ENCODE measurements around the gene CD63. TPM values are rescaled to one million over a fixed set of nuclear protein-coding genes. Genes with fewer than 3 reads are reported as not detected.

CD63 gene
- total RNA-seq, 2 experiments from 2014 or later: 204 to 210 TPM

DNA sequence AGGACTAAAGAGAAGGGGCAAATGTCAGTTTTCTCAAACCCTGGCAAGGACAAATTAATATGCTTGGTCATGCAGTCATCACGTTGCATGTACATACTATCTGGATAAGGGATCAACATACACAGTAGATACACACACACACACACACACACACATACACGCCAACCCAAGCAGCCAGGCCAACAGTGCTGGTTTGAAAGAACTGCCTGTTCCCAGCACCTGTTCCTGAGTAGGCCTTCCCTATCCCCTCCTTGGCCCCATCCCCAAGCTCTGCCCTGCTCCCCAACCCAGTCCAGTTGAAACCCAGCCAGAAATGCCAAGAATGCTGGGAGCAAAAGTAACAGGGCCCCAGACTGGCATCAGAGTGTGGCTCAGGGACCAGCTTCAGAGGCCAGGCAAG, 25.5 kb downstream of the CD63 start:
- CTCF ChIA-PET: no interaction called here
- Mint-ChIP-seq H3K36me3 (no peaks in the 10 kb centered on the region), H3K4me1 (ENCODE audit: low read depth) (peaks cover 10% of the 10 kb centered on the region), H3K9me3 (no peaks in the 10 kb centered on the region), H3K27me3 (peaks cover 14% of the 10 kb centered on the region), H3K4me3 (no peak overlapping the region), H3K27ac (no peak overlapping the region)
- no peak for DNase-seq
- POLR2A ChIA-PET: no interaction called here
- intact Hi-C loops (cut with micrococcal nuclease): no loop called here

DNA sequence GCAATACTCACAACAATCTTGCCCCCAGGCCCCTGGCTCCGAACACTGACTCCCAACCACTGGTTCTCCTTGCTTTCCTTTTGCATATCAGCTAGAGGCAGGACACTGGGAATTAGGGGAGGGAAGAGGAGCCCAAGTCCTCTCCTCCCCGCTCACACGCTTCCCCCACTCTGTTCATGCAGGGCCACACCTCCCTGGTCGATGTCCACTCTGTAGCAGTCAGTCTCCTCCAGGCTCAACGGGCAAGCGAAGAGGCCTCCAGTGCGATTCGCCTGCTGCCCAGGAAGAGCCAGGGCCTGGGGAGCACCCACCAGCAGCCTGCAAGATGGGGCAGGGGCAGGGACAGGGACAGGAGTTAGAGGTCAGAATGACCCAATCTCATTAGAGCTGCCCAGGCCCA, 25.9 kb downstream of the CD63 start:
- H3K36me3 Mint-ChIP-seq: no peaks in the 10 kb centered on the region
- ChIA-PET POLR2A (no interaction called here), CTCF (no interaction called here)
- peaks cover 11% of the 10 kb centered on the region for H3K27me3 Mint-ChIP-seq
- peaks cover 7% of the 10 kb centered on the region for H3K4me1 Mint-ChIP-seq (ENCODE audit: low read depth)
- H3K9me3 Mint-ChIP-seq: no peaks in the 10 kb centered on the region
- intact Hi-C loops (cut with micrococcal nuclease): no loop called here
- no peak overlapping the region for H3K27ac Mint-ChIP-seq
- H3K4me3 Mint-ChIP-seq: no peak overlapping the region
- no peak for DNase-seq

DNA sequence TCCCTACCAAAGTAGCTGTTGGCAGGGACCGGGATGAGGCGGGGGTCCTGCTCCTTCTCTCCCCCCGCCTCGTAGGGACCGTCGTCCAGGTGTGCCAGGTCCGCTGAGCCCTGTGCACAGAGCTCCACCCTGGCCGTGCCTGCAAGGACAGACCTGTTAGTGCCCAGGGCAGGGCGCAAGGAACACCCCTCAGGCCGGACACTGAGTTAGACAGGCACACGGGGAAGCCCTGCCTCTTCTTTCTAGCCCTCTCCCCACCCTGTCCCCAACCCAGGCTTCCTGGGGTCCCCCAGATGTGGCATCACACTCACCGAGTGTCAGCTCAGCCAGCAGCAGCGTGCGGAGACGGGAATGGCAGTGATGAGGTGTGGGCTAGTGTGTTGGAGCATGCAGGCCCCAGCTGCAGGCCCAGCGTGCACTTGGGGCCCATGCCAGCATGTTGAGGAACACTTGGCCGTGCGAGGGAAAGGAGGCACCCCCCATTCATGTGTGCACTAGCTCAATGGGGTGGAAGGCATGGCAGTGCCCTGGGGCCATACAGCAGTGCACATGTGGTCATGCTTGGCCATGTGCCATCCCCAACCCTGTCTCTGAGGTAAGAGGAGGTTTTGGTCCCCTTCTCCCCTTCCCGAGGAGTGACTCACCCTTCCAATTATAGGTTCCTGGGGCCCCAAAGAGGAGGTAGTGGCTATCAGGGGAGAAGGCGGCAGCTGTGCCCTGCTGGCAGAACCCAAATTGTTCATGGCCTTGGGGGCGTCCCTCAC, 28.4 kb downstream of the CD63 start:
- H3K27me3 Mint-ChIP-seq: no peaks in the 10 kb centered on the region
- CTCF ChIA-PET: interaction anchor here (1.6 kb wide), 1 partner anchor 44 kb away, joined by 8 read pairs; no protein-coding TSS in a partner anchor
- H3K4me1 Mint-ChIP-seq (ENCODE audit: low read depth): no peaks in the 10 kb centered on the region
- H3K36me3 Mint-ChIP-seq: no peaks in the 10 kb centered on the region
- POLR2A ChIA-PET: no interaction called here
- intact Hi-C loops (cut with micrococcal nuclease): no loop called here
- no peaks in the 10 kb centered on the region for H3K9me3 Mint-ChIP-seq
- H3K4me3 Mint-ChIP-seq: no peak overlapping the region
- no peak overlapping the region for H3K27ac Mint-ChIP-seq
- DNase-seq: no peak

DNA sequence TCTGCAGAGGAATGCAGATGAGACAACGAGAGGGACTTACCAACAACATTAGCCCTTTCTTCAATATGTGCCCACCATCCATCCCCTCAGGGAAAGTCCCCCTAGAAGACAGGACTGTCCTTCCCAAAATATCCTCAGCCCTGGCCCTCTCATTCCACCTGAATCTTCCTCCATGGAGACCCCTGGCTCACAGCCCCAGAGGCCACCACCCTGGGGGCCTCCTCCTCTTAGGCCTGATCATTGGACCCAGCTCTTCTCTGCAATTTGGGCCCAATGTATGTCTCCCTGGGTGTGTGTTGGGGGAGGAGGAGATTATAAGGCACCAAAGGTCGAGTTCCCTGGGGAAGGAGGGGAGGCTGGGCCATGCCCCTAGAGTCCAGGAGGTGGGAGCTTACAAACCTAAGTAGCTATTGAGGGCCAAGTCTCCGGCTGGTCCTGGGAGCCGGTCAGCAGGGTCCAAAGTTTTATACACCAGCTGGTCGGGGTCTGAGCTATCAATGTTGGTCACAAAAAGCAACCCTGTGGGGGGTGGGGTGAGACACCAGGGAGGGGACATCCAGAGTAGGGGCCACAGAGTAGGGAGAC, 29.2 kb downstream of the CD63 start:
- no peak for DNase-seq
- no peaks in the 10 kb centered on the region for H3K27me3 Mint-ChIP-seq

DNA sequence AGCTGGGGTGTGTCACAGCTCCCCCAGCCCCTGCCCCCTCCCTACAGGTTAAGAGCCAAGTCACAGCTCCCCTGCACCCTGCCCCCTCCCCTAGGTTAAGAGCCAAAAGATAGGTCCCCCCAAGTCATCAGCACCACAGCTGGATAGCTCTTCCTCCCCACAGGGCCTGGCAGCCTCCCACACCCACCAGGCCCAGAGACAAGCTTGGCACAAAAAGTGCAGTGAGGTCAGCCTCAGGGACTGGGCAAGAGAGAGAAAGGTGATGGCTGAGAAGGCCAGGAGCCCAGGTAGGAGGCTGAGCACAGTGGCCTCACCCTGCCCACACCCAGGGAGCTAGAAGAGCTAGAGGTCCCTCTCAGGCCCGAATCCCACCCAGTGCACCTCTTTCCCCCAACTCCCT, 29.8 kb downstream of the CD63 start:
- intact Hi-C loops (cut with micrococcal nuclease): no loop called here
- Mint-ChIP-seq H3K4me3 (no peak overlapping the region), H3K36me3 (no peaks in the 10 kb centered on the region), H3K27ac (no peak overlapping the region), H3K9me3 (no peaks in the 10 kb centered on the region), H3K4me1 (ENCODE audit: low read depth) (no peaks in the 10 kb centered on the region), H3K27me3 (no peaks in the 10 kb centered on the region)
- ChIA-PET POLR2A (no interaction called here), CTCF (interaction anchor here (1.6 kb wide), 1 partner anchor 43 kb away, joined by 8 read pairs; no protein-coding TSS in a partner anchor)
- DNase-seq: no peak

More for the DNA sequence above, 29.2 kb downstream of the CD63 start:
- no peaks in the 10 kb centered on the region for H3K36me3 Mint-ChIP-seq
- intact Hi-C loops (cut with micrococcal nuclease): no loop called here
- no peak overlapping the region for H3K27ac Mint-ChIP-seq
- no peaks in the 10 kb centered on the region for H3K4me1 Mint-ChIP-seq (ENCODE audit: low read depth)
- ChIA-PET CTCF (interaction anchor here (1.6 kb wide), 1 partner anchor 44 kb away, joined by 8 read pairs; no protein-coding TSS in a partner anchor), POLR2A (no interaction called here)
- no peak overlapping the region for H3K4me3 Mint-ChIP-seq
- H3K9me3 Mint-ChIP-seq: no peaks in the 10 kb centered on the region

DNA sequence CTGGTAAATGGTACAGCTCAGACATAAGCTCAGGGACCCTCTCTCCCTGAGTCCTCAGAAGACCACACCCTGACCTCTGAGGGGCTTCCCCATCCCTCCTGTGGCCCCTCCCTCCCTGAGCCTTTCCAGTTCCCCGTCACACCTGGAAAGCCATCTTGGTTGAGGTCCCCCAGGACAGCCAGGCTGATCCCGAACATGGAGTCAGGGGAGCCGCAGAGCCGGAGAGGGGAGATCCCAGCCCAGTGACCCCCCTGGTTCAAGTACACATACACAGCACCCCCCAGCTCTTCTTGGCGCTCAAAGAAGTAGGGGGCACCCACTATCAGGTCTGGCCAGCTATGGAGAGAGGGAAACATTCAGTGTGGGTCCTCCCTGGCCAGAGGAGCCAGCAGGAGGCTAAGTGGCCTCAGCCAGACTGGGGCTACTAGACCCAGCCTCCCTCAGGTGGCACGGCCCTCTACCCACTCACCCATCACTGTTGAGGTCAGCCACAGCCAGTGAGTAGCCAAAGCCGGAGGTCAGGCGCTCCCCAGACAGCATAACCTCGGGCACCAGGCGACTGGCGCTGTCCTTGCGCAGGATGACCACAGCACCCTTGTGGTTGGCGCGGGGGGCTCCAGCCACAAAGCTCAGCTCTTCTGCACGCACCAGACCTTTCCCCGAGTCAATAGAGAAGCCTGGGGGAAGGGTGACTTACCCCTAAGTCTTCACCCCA, 30.4 kb downstream of the CD63 start:
- Mint-ChIP-seq H3K9me3 (no peaks in the 10 kb centered on the region), H3K4me1 (ENCODE audit: low read depth) (no peaks in the 10 kb centered on the region), H3K36me3 (no peaks in the 10 kb centered on the region), H3K27ac (no peak overlapping the region), H3K4me3 (no peak overlapping the region), H3K27me3 (no peaks in the 10 kb centered on the region)
- POLR2A ChIA-PET: no interaction called here
- DNase-seq: no peak
- CTCF ChIA-PET: interaction anchor here (1.6 kb wide), 1 partner anchor 42 kb away, joined by 8 read pairs; no protein-coding TSS in a partner anchor
- intact Hi-C loops (cut with micrococcal nuclease): no loop called here

DNA sequence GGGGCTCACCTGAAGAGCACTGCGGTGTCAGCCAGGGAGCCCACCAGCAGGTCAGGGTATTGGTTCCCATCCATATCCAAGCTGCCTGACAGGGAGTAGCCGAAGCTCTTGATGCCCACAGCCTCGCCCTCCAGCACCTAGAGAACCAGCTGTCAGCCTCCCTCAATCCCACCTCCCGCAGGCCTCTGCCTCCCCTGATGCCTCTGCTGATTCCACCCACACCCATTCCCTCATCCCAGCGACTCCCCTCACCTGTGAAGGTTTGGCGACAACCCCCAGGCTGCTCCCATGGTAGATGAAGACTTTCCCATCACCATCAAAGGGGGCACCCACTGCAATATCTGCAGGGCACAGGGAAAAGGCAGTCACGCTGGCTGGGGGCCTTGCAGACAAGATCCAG, 31.1 kb downstream of the CD63 start:
- Mint-ChIP-seq H3K27ac (no peak overlapping the region), H3K4me3 (no peak overlapping the region), H3K4me1 (ENCODE audit: low read depth) (no peaks in the 10 kb centered on the region), H3K27me3 (no peaks in the 10 kb centered on the region), H3K36me3 (no peaks in the 10 kb centered on the region), H3K9me3 (no peaks in the 10 kb centered on the region)
- intact Hi-C loops (cut with micrococcal nuclease): no loop called here
- DNase-seq: no peak
- POLR2A ChIA-PET: no interaction called here
- CTCF ChIA-PET: no interaction called here

DNA sequence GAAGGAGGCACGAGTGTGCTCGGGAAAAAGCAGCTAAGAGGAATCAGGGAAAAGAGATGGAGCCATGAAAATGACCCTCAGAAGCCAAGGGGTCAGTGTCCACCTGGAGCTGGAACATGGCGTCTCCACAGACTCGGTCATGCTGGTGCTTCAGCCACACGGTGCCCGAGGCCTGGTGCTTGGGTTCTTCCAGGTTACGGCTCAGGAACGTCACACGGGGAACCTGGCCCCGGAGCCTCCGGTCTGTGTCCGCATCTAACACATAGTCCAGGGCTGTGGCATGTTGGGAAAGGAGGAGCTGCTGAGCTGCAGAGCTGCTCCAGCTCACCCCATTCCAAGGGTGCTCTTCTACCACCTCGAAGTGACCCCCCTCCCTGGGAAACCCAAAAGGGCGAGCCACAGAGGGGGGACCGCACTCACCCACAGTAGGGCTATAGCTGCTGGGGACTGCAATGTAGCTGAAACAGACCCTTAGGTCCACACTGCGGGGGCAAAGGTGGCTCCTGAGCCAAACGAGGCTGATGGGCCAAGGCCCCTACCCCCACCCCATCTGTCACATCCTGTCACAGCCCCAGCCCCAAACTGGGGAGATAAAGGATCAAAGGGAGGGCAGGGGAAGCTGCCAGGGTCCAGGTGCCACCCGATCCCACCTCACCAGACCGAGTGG, 31.9 kb downstream of the CD63 start:
- no peak for DNase-seq
- H3K27me3 Mint-ChIP-seq: no peaks in the 10 kb centered on the region
- no peaks in the 10 kb centered on the region for H3K9me3 Mint-ChIP-seq
- no peak overlapping the region for H3K27ac Mint-ChIP-seq
- intact Hi-C loops (cut with micrococcal nuclease): no loop called here
- no peaks in the 10 kb centered on the region for H3K36me3 Mint-ChIP-seq
- no peak overlapping the region for H3K4me3 Mint-ChIP-seq
- H3K4me1 Mint-ChIP-seq (ENCODE audit: low read depth): no peaks in the 10 kb centered on the region
- ChIA-PET CTCF (interaction anchor here (0.7 to 0.9 kb wide), 2 partner anchors 9 to 15 kb away, joined by 3 to 5 read pairs; no protein-coding TSS in a partner anchor), POLR2A (no interaction called here)

DNA sequence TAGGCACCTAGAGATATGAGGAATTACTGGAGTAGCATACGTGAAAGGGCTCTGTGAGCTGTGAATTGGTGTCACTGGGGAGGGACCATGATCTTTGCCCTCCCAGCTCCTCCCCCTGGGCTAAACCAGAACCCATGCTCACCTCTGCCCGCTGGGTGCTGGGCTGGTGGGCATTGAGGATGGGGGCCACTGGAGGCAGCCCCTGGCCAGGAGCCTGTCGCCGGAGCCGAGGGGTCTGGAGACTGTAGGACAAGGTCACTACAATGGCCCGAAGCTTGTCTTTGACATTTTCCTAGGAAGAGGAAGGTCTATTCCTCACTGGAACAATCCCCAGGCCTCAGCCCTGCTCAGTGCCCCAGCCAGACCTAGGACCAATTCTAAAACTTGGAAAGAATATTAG, 32.7 kb downstream of the CD63 start:
- no peak overlapping the region for H3K27ac Mint-ChIP-seq
- no peak overlapping the region for H3K4me3 Mint-ChIP-seq
- no peaks in the 10 kb centered on the region for H3K27me3 Mint-ChIP-seq
- ChIA-PET POLR2A (no interaction called here), CTCF (interaction anchor here (0.9 kb wide), 1 partner anchor 40 kb away, joined by 4 read pairs; no protein-coding TSS in a partner anchor)
- intact Hi-C loops (cut with micrococcal nuclease): no loop called here
- no peak for DNase-seq
- H3K9me3 Mint-ChIP-seq: no peaks in the 10 kb centered on the region
- no peaks in the 10 kb centered on the region for H3K36me3 Mint-ChIP-seq
- H3K4me1 Mint-ChIP-seq (ENCODE audit: low read depth): no peaks in the 10 kb centered on the region

DNA sequence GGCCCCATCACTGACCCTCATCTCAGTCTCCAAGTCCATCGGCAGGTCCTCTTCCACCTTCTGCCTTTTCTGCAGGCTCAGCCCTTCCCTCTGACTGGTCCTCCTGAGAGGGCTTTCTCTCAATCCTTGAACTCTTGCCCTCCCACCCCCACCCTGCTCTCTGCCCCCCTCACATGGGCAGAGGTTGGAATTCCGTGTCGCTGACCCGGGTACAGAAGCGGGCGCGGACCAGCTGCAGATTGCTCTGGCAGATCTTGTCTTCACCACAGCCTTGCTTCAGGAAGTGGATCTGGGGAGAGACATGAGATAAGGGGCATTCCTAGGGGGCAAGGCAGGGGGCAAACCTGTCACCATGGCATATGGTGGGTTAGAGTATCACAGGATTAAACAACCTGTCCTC, 33.5 kb downstream of the CD63 start:
- intact Hi-C loops (cut with micrococcal nuclease): no loop called here
- POLR2A ChIA-PET: no interaction called here
- H3K36me3 Mint-ChIP-seq: no peaks in the 10 kb centered on the region

DNA sequence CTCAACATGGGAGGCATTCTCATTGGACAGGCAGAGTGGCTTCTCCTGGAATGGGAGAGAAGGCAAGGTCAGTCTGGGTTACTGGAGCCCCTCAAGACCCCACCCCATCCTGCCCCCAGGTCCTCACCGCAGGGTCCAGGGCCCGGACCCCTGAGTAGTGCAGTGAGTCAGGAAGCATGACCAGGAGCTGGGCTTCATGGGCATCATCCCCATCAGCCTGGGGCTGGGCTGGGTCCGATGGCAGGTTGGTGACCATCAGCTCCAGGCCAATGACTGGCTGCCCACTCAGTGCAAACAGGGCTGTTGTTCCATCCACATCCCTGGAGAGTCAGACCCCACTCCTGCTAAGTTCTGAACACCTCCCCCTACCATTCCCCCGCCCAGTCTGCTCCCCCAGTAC, 34.2 kb downstream of the CD63 start:
- DNase-seq: no peak
- ChIA-PET CTCF (interaction anchor here (0.6 kb wide), 1 partner anchor 192 kb away, joined by 5 read pairs; no protein-coding TSS in a partner anchor), POLR2A (no interaction called here)
- Mint-ChIP-seq H3K36me3 (no peaks in the 10 kb centered on the region), H3K4me3 (no peak overlapping the region), H3K27ac (no peak overlapping the region), H3K4me1 (ENCODE audit: low read depth) (no peaks in the 10 kb centered on the region), H3K9me3 (no peaks in the 10 kb centered on the region), H3K27me3 (no peaks in the 10 kb centered on the region)
- intact Hi-C loops (cut with micrococcal nuclease): no loop called here

More for the DNA sequence above, 33.5 kb downstream of the CD63 start:
- no peaks in the 10 kb centered on the region for H3K27me3 Mint-ChIP-seq
- no peak overlapping the region for H3K27ac Mint-ChIP-seq
- DNase-seq: no peak
- H3K4me1 Mint-ChIP-seq (ENCODE audit: low read depth): no peaks in the 10 kb centered on the region
- H3K4me3 Mint-ChIP-seq: no peak overlapping the region
- CTCF ChIA-PET: interaction anchor here (0.9 kb wide), 1 partner anchor 39 kb away, joined by 4 read pairs; no protein-coding TSS in a partner anchor
- no peaks in the 10 kb centered on the region for H3K9me3 Mint-ChIP-seq

DNA sequence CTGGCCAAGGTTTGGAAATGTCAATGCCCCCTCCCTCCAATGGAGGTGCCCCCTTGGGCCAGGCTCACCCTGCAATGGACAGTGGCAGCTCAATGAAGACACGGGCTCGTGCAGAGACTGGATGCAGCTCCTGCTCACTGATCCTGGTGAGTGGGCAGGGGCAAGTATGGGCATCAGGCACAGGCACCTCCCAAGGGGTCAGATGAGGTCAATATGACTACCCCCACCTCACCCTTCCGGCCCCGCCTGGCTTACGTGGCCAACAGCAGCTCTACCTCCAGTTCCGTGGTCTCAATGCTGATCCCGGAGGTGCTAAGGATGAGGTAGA, 34.7 kb downstream of the CD63 start:
- intact Hi-C loops (cut with micrococcal nuclease): no loop called here
- Mint-ChIP-seq H3K4me1 (ENCODE audit: low read depth) (no peaks in the 10 kb centered on the region), H3K27me3 (no peaks in the 10 kb centered on the region), H3K27ac (no peak overlapping the region), H3K36me3 (no peaks in the 10 kb centered on the region), H3K9me3 (no peaks in the 10 kb centered on the region), H3K4me3 (no peak overlapping the region)
- CTCF ChIA-PET: interaction anchor here (0.6 kb wide), 1 partner anchor 192 kb away, joined by 5 read pairs; no protein-coding TSS in a partner anchor
- no peak for DNase-seq
- POLR2A ChIA-PET: no interaction called here

All from activated CD4-positive, alpha-beta memory T cell treated with anti-CD3 and anti-CD28 coated beads for 36 hours (primary cell).